Measurements from ENCODE around the gene GREB1L. TPM values are rescaled to one million over a fixed set of nuclear protein-coding genes. Genes with fewer than 3 reads are reported as not detected.

GREB1L gene
- total and polyA plus RNA-seq, 10 of the 15 experiments (the other 5 are each of a cell fraction or from before 2014, with no cell fraction given) = under 0.01 to 0.11 (median 0.03) TPM; not detected in 1

- TF ChIP-seq CTCF (IDR thresholded peaks at IDR 0.05 in 2 of 3, conservative IDR thresholded peaks at IDR 0.05 in 1 of 3; ENCODE audit: control insufficient read depth in 2 of 3, extremely low read depth in 1 of 3, insufficient read depth in 1 of 3, low read depth in 3 of 3, low read length in 3 of 3) (no peak), CREB1 (IDR thresholded peaks at IDR 0.05; ENCODE audit: low read depth) (no peak), SPI1 (IDR thresholded peaks at IDR 0.05; ENCODE audit: borderline replicate concordance, insufficient read depth, low read depth, low read length) (no peak), PML (IDR thresholded peaks at IDR 0.05; ENCODE audit: low read length) (no peak), ZBTB4 (CRISPR knock-in tag; IDR thresholded peaks at IDR 0.05) (no peak), REST (IDR thresholded peaks at IDR 0.05; ENCODE audit: low read depth, low read length) (no peak), NFIC (IDR thresholded peaks at IDR 0.05; ENCODE audit: low read depth, low read length) (no peak), RCOR1 (conservative IDR thresholded peaks at IDR 0.05; ENCODE audit: low read depth, low read length) (no peak), SUPT20H (IDR thresholded peaks at IDR 0.05; ENCODE audit: borderline replicate concordance, control insufficient read depth, low read depth, low read length) (no peak), RELB (IDR thresholded peaks at IDR 0.05; ENCODE audit: low read depth) (no peak)
These were observed 147.9 kb downstream of the GREB1L start (continued) for GRCh38 chr18:21389903-21390302.

Data from GM12878 (cell line).